Ascending aorta (tissue), 2 donors: Measurements from ENCODE around the gene CD53. TPM values are rescaled to one million over a fixed set of nuclear protein-coding genes. Genes with fewer than 3 reads are reported as not detected.

Source experiments
- DNase-seq, 2 donors: peaks; one replicate each; pipeline ENCODE4 v3.0.0-alpha.2; 2019; ENCODE audit warnings: low spot score in 2 of 2
- H3K27ac ChIP-seq, 2 donors: fragments of 200-600 bp; sonication (generic); one replicate each; pipeline ENCODE4 v1.5.1; 2016 to 2017; ENCODE audit warnings: mild to moderate bottlenecking in 1 of 2
- H3K27me3 ChIP-seq: fragments of 200-600 bp; sonication (generic); one replicate; pipeline ENCODE4 v1.5.1; 2017
- H3K36me3 ChIP-seq, 2 donors: fragments of 200-600 bp; sonication (generic); one replicate each; pipeline ENCODE4 v1.5.1; 2016
- H3K4me1 ChIP-seq, 2 donors: fragments of 200-600 bp; sonication (generic); one replicate each; pipeline ENCODE4 v1.5.1; 2016 to 2017; ENCODE audit warnings: mild to moderate bottlenecking in 1 of 2
- H3K4me3 ChIP-seq, 2 donors: fragments of 200-600 bp; sonication (generic); one replicate each; pipeline ENCODE4 v1.5.1; 2016 to 2017; ENCODE audit warnings: mild to moderate bottlenecking in 1 of 2
- H3K9me3 ChIP-seq, 2 donors: fragments of 200-600 bp; sonication (generic); one replicate each; pipeline ENCODE4 v1.5.1; 2016
- intact Hi-C: fragments of 100-400 bp; cut with DNase I; formaldehyde crosslinking; loops from one replicate; pipeline ENCODE4 v1.15.1; 2023
- total RNA-seq: library from RNA; depleted of rRNA; stranded (reverse); fragments of >200 nt; gene quantifications from one replicate; pipeline ENCODE4 v1.1.0, GENCODE V29; 2016
- TF ChIP-seq, protein P1 (sequence below), 3 experiments: fragments of 200-600 bp in 2 of 3; fragments of 450-650 bp in 1 of 3; sonication (generic) in 2 of 3; IDR thresholded peaks; one replicate each; pipeline ENCODE4 v1.5.1; 2016 to 2019; ENCODE audit warnings: antibody characterized with exemption in 3 of 3, mild to moderate bottlenecking in 1 of 3, moderate library complexity in 1 of 3

CD53 gene
- total RNA-seq, 1 donor from 2014 or later = 18.7 TPM

DNA sequence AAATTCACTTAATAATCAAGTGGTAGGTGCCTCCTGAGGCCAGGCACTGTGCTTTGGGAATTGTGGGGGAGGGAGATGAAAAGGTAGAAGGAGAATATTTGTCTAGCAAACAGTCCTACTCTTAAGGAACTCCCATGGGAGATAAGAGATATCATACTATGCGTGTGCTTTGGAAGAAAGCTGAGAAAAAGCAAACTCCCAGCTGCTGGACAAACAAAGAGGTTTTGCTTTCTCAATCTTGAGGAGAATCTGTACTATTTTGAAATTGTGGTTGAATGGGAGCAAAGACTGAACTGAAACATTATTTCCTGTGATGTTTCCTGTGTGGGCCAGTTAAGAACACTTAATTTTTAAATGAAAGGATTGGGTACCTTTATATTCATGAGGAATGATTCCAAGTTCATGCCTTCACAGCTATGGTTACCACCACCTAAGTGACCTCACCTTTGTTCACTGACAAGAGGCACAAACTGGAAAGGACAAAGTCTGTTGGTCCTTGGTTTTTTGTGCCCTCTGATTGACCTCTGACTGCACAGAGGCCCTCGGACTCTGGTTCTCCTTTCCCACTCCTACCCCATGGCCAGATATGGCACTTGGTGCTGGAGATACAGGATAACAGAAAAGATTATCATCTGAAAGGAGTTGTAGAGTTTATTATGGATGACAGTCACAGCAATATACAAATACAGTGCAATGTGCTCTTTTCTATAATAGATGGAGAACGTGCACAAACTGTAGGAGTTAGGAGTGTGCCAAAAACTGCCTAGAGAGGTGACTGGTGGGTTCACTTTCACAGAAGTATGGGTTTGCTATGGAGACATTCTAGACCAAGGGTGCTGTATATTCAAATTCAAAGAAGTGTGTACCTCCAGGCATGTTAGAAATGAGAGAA is 1.6 kb downstream of the CD53 start:
- peaks cover 0 to 3% of the 10 kb centered on the region in 2 donors for H3K9me3 ChIP-seq
- H3K4me1 ChIP-seq = no peaks in the 10 kb centered on the region
- TF ChIP-seq, protein P1, sequence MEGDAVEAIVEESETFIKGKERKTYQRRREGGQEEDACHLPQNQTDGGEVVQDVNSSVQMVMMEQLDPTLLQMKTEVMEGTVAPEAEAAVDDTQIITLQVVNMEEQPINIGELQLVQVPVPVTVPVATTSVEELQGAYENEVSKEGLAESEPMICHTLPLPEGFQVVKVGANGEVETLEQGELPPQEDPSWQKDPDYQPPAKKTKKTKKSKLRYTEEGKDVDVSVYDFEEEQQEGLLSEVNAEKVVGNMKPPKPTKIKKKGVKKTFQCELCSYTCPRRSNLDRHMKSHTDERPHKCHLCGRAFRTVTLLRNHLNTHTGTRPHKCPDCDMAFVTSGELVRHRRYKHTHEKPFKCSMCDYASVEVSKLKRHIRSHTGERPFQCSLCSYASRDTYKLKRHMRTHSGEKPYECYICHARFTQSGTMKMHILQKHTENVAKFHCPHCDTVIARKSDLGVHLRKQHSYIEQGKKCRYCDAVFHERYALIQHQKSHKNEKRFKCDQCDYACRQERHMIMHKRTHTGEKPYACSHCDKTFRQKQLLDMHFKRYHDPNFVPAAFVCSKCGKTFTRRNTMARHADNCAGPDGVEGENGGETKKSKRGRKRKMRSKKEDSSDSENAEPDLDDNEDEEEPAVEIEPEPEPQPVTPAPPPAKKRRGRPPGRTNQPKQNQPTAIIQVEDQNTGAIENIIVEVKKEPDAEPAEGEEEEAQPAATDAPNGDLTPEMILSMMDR (IDR thresholded peaks at IDR 0.05) = no peak
- H3K36me3 ChIP-seq = no peaks in the 10 kb centered on the region
- peak overlapping the region in 1 of 2 donors; percentile 45 for H3K27ac ChIP-seq
- DNase-seq = no peak
- intact Hi-C loops = no loop called here
- no peaks in the 10 kb centered on the region for H3K27me3 ChIP-seq
- H3K4me3 ChIP-seq = peak overlapping the region; percentile 26 to 52

DNA sequence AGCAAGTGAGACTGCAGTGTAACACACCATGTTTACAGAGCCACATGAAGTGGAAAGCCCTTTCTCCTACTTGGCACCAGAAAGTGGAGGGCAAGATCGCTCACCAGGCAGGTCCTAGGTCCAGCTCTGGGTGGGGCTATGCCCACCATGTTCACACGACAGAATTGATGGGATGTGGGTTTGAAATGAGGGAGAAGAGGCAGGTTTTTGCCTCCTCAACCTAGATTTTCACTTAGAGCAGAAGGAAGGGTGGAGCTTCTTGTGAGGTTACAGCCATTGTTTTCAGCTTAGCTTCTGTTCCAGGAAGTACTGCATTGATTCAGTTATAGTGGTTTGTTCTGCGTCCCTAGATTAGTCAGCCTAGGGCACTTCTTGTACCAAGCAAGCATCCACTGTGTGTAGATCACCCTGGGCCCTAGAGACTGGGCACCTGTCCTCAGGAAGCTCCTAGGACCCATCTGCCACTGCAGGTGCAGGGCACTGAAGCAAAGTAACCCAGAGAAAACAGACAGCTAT is 2.3 kb downstream of the CD53 start:
- Histone ChIP-seq H3K4me1 (no peaks in the 10 kb centered on the region), H3K36me3 (no peaks in the 10 kb centered on the region), H3K27ac (peak overlapping the region in 1 of 2 donors; percentile 45), H3K9me3 (peaks cover 0 to 3% of the 10 kb centered on the region in 2 donors), H3K4me3 (peak overlapping the region in 1 of 2 donors; percentile 52), H3K27me3 (no peaks in the 10 kb centered on the region)
- intact Hi-C loops = no loop called here
- DNase-seq = no peak
- TF ChIP-seq, protein P1 (IDR thresholded peaks at IDR 0.05) = no peak

DNA sequence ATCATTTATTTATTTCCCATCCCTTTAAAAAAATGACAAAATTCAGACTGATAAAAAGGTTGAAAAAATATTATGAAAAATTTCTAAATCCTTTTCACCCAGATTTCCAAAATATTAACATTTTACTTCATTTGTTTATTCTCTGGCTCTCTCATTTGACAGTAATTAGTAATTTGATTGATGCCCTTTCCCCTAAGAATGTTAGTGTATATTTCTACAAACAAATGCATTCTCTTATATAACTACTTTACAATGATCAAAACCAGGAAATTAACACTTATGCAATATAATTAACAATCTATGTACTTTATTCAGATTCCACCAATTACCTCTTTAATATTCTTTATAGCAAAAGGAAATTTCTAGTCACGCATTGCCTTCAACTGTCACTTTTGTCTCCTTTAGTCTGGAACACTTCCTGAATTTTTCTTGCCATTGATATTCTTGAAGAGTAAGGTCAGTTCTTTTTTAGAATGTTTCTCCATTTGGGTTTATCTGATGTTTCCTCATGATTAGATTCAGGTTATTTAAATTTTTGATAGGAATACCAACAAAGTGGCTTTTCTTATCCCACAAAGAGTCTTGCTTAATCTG is 3.9 kb downstream of the CD53 start:
- H3K9me3 ChIP-seq = peaks cover 0 to 3% of the 10 kb centered on the region in 2 donors
- no peak overlapping the region for H3K4me3 ChIP-seq
- no peaks in the 10 kb centered on the region for H3K36me3 ChIP-seq
- H3K27me3 ChIP-seq = no peaks in the 10 kb centered on the region
- intact Hi-C loops = no loop called here
- TF ChIP-seq, protein P1 (IDR thresholded peaks at IDR 0.05) = no peak
- H3K27ac ChIP-seq = no peak overlapping the region
- DNase-seq = no peak
- H3K4me1 ChIP-seq = no peaks in the 10 kb centered on the region

DNA sequence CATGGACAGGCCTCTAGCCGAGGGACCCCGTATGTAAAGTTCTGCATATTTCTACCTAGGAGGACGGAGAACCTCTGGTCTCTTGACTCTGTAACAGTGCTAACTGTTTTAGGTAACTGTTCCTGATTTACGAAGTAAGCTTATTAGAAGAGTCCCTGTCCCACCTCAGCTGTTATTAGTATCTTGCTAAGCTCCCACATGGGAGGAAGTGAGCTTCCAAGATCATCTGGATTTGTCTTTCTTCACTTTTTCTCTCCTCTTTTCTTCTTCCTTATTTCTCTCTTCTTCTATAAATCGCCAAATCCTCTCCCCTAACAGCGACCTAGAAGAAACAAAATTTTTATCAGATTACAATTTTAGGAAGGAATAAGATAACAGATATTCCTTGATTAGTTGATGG is 4.4 kb downstream of the CD53 start:
- Histone ChIP-seq H3K4me1 (no peaks in the 10 kb centered on the region), H3K9me3 (peaks cover 0 to 3% of the 10 kb centered on the region in 2 donors), H3K36me3 (no peaks in the 10 kb centered on the region), H3K27ac (no peak overlapping the region), H3K4me3 (no peak overlapping the region), H3K27me3 (no peaks in the 10 kb centered on the region)
- TF ChIP-seq, protein P1 (IDR thresholded peaks at IDR 0.05) = no peak
- no peak for DNase-seq
- intact Hi-C loops = no loop called here

DNA sequence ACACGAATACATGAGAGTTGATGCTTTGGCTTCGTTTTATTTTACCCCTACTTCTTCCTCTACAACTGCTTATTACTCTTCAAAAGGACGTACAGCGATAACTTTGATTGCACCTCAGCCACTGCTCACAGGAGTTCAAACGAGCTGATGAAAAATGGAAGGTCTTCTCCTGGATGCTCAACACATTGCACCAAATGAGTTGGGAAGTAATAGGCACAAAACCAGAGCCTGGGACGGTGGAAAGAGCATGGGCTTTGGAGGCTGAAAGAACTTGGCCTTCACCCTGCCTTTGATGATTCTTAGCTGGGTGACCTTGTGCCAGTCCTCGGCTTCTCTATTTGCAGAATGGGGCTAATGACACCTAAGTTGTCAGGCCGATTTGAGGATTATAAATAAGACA is 4.8 kb downstream of the CD53 start:
- no peak for DNase-seq
- H3K4me1 ChIP-seq = no peaks in the 10 kb centered on the region
- TF ChIP-seq, protein P1 (IDR thresholded peaks at IDR 0.05) = no peak
- no peak overlapping the region for H3K27ac ChIP-seq
- no peaks in the 10 kb centered on the region for H3K27me3 ChIP-seq
- no peaks in the 10 kb centered on the region for H3K36me3 ChIP-seq
- peaks cover 0 to 3% of the 10 kb centered on the region in 2 donors for H3K9me3 ChIP-seq
- H3K4me3 ChIP-seq = no peak overlapping the region
- intact Hi-C loops = no loop called here
